H1 (cell line): Measurements from ENCODE around the gene ZNF74. TPM values are rescaled to one million over a fixed set of nuclear protein-coding genes. Genes with fewer than 3 reads are reported as not detected.

Source experiments
- CTCF ChIA-PET: fragments of 300-600 bp; sonication (Branson Sonifier 250); formaldehyde crosslinking; loops from one replicate; lab custom pipeline; 2021; ENCODE audit not compliant: partially characterized antibody; lab: Charles Lee
- POLR2A ChIA-PET: fragments of 300-600 bp; sonication (Branson Sonifier 250); formaldehyde crosslinking; loops from one replicate; lab custom pipeline; 2021; ENCODE audit warnings: inconsistent platforms; ENCODE audit not compliant: partially characterized antibody; lab: Charles Lee
- DNase-seq, 2 experiments: peaks; one replicate each; pipeline versions ENCODE4 v3.0.0 to v3.0.0-alpha.2; 2010 to 2022; ENCODE audit warnings: low spot score in 2 of 2, low read depth in 1 of 2, mixed read lengths in 1 of 2
- FAIRE-seq: peaks from 2 replicates; lab custom pipeline; 2011; peaks lifted over from hg19 to GRCh38; lab: Jason Lieb, UNC
- H2AFZ ChIP-seq: 2 replicates; pipeline ENCODE4 v1.8.1; 2012; ENCODE audit warnings: low read length, inconsistent platforms
- H2AK5ac ChIP-seq: 2 replicates; pipeline ENCODE4 v1.6.1; 2013; ENCODE audit warnings: low read depth, low read length
- H2BK120ac ChIP-seq: replicated peaks from 2 replicates; pipeline ENCODE3; 2013; ENCODE audit warnings: low read depth, low read length, inconsistent platforms
- H2BK12ac ChIP-seq: 2 replicates; pipeline ENCODE4 v1.6.1; 2013; ENCODE audit warnings: low read depth, low read length
- H2BK15ac ChIP-seq: 2 replicates; pipeline ENCODE4 v1.6.1; 2013; ENCODE audit warnings: low read length
- H2BK20ac ChIP-seq: 2 replicates; pipeline ENCODE4 v1.6.1; 2013; ENCODE audit warnings: low read length
- H2BK5ac ChIP-seq: 2 replicates; pipeline ENCODE4 v1.6.1; 2013; ENCODE audit warnings: low read depth, low read length
- H3K14ac ChIP-seq: 2 replicates; pipeline ENCODE4 v1.6.1; 2013; ENCODE audit warnings: inconsistent platforms; ENCODE audit not compliant: insufficient read length
- H3K18ac ChIP-seq: 2 replicates; pipeline ENCODE4 v1.6.1; 2013; ENCODE audit warnings: low read length; ENCODE audit errors: extremely low read depth
- H3K23ac ChIP-seq: 2 replicates; pipeline ENCODE4 v1.6.1; 2013; ENCODE audit warnings: inconsistent platforms; ENCODE audit not compliant: insufficient read length
- H3K23me2 ChIP-seq: 2 replicates; pipeline ENCODE4 v1.6.1; 2013; ENCODE audit warnings: low read depth, low read length
- H3K27ac ChIP-seq: 2 replicates; pipeline ENCODE4 v1.6.1; 2011; ENCODE audit warnings: low read depth, low read length, inconsistent platforms
- H3K27me3 ChIP-seq, 4 experiments: replicated peaks in 1 of 4; 1 replicate in 1 of 4; 2 replicates in 3 of 4; pipeline versions ENCODE4 v1.6.1 to v1.8.1; 2011 to 2013; ENCODE audit warnings: low read length in 3 of 4, mild to moderate bottlenecking in 3 of 4, inconsistent platforms in 2 of 4, mixed read lengths in 2 of 4, moderate library complexity in 1 of 4; ENCODE audit not compliant: control insufficient read depth in 3 of 4, insufficient read depth in 3 of 4; ENCODE audit errors: extremely low read depth in 1 of 4
- H3K36me3 ChIP-seq, 4 experiments: 2 replicates each; pipeline versions ENCODE4 v1.6.1 to v1.8.1; 2011 to 2013; ENCODE audit warnings: mild to moderate bottlenecking in 4 of 4, low read length in 3 of 4, moderate library complexity in 2 of 4, control low read depth in 1 of 4, inconsistent platforms in 1 of 4; ENCODE audit not compliant: insufficient read depth in 4 of 4, control insufficient read depth in 2 of 4
- H3K4ac ChIP-seq: replicated peaks from 2 replicates; pipeline ENCODE3; 2013; ENCODE audit warnings: low read length, low read depth, mixed read lengths, inconsistent platforms; ENCODE audit not compliant: insufficient read length
- H3K4me1 ChIP-seq, 4 experiments: replicated peaks in 1 of 4; 1 replicate in 1 of 4; 2 replicates in 3 of 4; pipeline versions ENCODE4 v1.6.1 to v1.8.1; 2011 to 2013; ENCODE audit warnings: low read length in 3 of 4, inconsistent platforms in 2 of 4, mixed read lengths in 1 of 4; ENCODE audit not compliant: insufficient read depth in 4 of 4, control insufficient read depth in 3 of 4
- H3K4me2 ChIP-seq, 2 experiments: 2 replicates each; pipeline versions ENCODE4 v1.6.1 to v1.8.1; 2011 to 2013; ENCODE audit warnings: low read depth in 2 of 2, low read length in 2 of 2, control low read depth in 1 of 2, inconsistent platforms in 1 of 2, mild to moderate bottlenecking in 1 of 2; ENCODE audit not compliant: insufficient read depth in 1 of 2
- H3K4me3 ChIP-seq, 4 experiments: fragments of 200-600, 300-600 bp in 1 of 4; sonication (generic), shearing (Covaris generic), sonication (Bioruptor Twin) in 1 of 4; 2 replicates each; pipeline versions ENCODE4 v1.5.1 to v1.8.1; 2011 to 2016; ENCODE audit warnings: low read length in 4 of 4, low read depth in 3 of 4, control low read depth in 2 of 4, inconsistent platforms in 2 of 4, mild to moderate bottlenecking in 2 of 4, mixed read lengths in 1 of 4, moderate library complexity in 1 of 4; ENCODE audit not compliant: insufficient read depth in 2 of 4; ENCODE audit errors: extremely low read depth in 1 of 4
- H3K56ac ChIP-seq: replicated peaks from 2 replicates; pipeline ENCODE3; 2013; ENCODE audit warnings: low read depth, mild to moderate bottlenecking, mixed read lengths, low read length, inconsistent platforms; ENCODE audit not compliant: insufficient read length
- H3K79me1 ChIP-seq: 2 replicates; pipeline ENCODE4 v1.6.1; 2013; ENCODE audit warnings: low read depth, low read length, control low read depth
- H3K79me2 ChIP-seq, 2 experiments: 2 replicates each; pipeline versions ENCODE4 v1.6.1 to v1.8.1; 2012 to 2013; ENCODE audit warnings: low read length in 2 of 2, mild to moderate bottlenecking in 2 of 2, inconsistent platforms in 1 of 2; ENCODE audit not compliant: insufficient read depth in 2 of 2, control insufficient read depth in 1 of 2
- H3K9ac ChIP-seq, 4 experiments: replicated peaks in 1 of 4; 1 replicate in 1 of 4; 2 replicates in 3 of 4; pipeline versions ENCODE4 v1.6.1 to v1.8.1; 2011 to 2013; ENCODE audit warnings: low read depth in 3 of 4, low read length in 3 of 4, control low read depth in 2 of 4, mild to moderate bottlenecking in 2 of 4, moderate library complexity in 2 of 4, inconsistent platforms in 1 of 4; ENCODE audit errors: extremely low read depth in 1 of 4
- H3K9me3 ChIP-seq, 2 experiments: 2 replicates each; pipeline versions ENCODE4 v1.6.1 to v1.8.1; 2012 to 2013; ENCODE audit warnings: mild to moderate bottlenecking in 2 of 2, moderate library complexity in 2 of 2, control low read depth in 1 of 2, inconsistent platforms in 1 of 2, low read depth in 1 of 2, low read length in 1 of 2, mixed read lengths in 1 of 2; ENCODE audit not compliant: insufficient read depth in 2 of 2
- H4K20me1 ChIP-seq, 2 experiments: replicated peaks in 1 of 2; 2 replicates each; pipeline versions ENCODE3 to v1.8.1; 2011 to 2013; ENCODE audit warnings: inconsistent platforms in 2 of 2, low read length in 2 of 2, mild to moderate bottlenecking in 1 of 2; ENCODE audit not compliant: insufficient read depth in 2 of 2, control insufficient read depth in 1 of 2
- H4K5ac ChIP-seq: 2 replicates; pipeline ENCODE4 v1.6.1; 2013; ENCODE audit warnings: low read length, low read depth, mixed read lengths, inconsistent platforms; ENCODE audit not compliant: insufficient read length
- H4K8ac ChIP-seq: 2 replicates; pipeline ENCODE4 v1.8.0; 2013; ENCODE audit warnings: mild to moderate bottlenecking, moderate library complexity, low read length, inconsistent platforms; ENCODE audit not compliant: insufficient read depth; ENCODE audit errors: extremely low read depth
- H4K91ac ChIP-seq: replicated peaks from 2 replicates; pipeline ENCODE3; 2013; ENCODE audit warnings: low read length, mixed read lengths, inconsistent platforms; ENCODE audit not compliant: insufficient read length
- CTBP2 ChIP-seq: IDR thresholded peaks from 2 replicates; pipeline ENCODE4 v1.7.0; 2011; ENCODE audit warnings: borderline replicate concordance, mild to moderate bottlenecking, moderate library complexity, mixed read lengths, low read length; ENCODE audit not compliant: insufficient read depth, insufficient read length
- EP300 ChIP-seq, 2 experiments: IDR thresholded peaks; 1 replicate in 1 of 2; 2 replicates in 1 of 2; pipeline ENCODE4 v1.6.1; 2011 to 2012; ENCODE audit warnings: low read depth in 2 of 2, low read length in 2 of 2, mild to moderate bottlenecking in 2 of 2, borderline replicate concordance in 1 of 2, inconsistent platforms in 1 of 2, moderate library complexity in 1 of 2
- GTF2F1 ChIP-seq: IDR thresholded peaks from 2 replicates; pipeline ENCODE4 v1.6.1; 2012; ENCODE audit warnings: low read depth, low read length, improper control_type of control experiment, borderline replicate concordance
- KDM1A ChIP-seq: fragments of 200-600, 300-600 bp; sonication (generic); IDR thresholded peaks from 2 replicates; pipeline ENCODE4 v1.7.1; 2016; ENCODE audit warnings: mild to moderate bottlenecking, low read length, borderline replicate concordance
- POLR2A ChIP-seq, 2 experiments: IDR thresholded peaks; 1 replicate in 1 of 2; 2 replicates in 1 of 2; pipeline ENCODE4 v1.6.1; 2011; ENCODE audit warnings: low read depth in 2 of 2, low read length in 2 of 2, mild to moderate bottlenecking in 2 of 2; ENCODE audit errors: control extremely low read depth in 1 of 2
- SUZ12 ChIP-seq: fragments of 200-600 bp; sonication (generic); IDR thresholded peaks from 2 replicates; pipeline ENCODE4 v1.6.1; 2012; ENCODE audit warnings: mild to moderate bottlenecking, inconsistent platforms, low read length, moderate library complexity, mixed read lengths
- TEAD4 ChIP-seq: IDR thresholded peaks from 2 replicates; pipeline ENCODE4 v1.6.1; 2012; ENCODE audit warnings: low read depth, low read length, inconsistent platforms, mixed read lengths
- WGBS, 2 experiments: shearing (Covaris generic) in 1 of 2; methylation state at CpG; one replicate each; pipeline versions ENCODE4 v1.1.6 to v1.1.7; 2013 to 2015; ENCODE audit warnings: low lambda C conversion rate in 2 of 2, mixed read lengths in 2 of 2, inconsistent platforms in 1 of 2, low coverage in 1 of 2, missing lambda C conversion rate in 1 of 2; ENCODE audit not compliant: insufficient replicate concordance in 2 of 2, insufficient coverage in 1 of 2, insufficient read length in 1 of 2; ENCODE audit errors: extremely low coverage in 1 of 2, missing lambda C conversion rate in 1 of 2; 5-methylcytosine and 5-hydroxymethylcytosine counted together
- polyA plus RNA-seq, 7 experiments: library from polyadenylated mRNA; depleted of rRNA in 3 of 7; stranded (reverse) in 5 of 7; unstranded in 2 of 7; fragments of >200 nt in 5 of 7; fragments of 200-250 nt in 2 of 7; gene quantifications; 1 replicate in 5 of 7; 2 replicates in 1 of 7; 4 replicates in 1 of 7; pipeline versions ENCODE4 v1.2.1 to v1.2.3, GENCODE V29; 2011 to 2013; ENCODE audit warnings: missing spikeins in 2 of 7, mixed read lengths in 2 of 7
- total RNA-seq: library from RNA; stranded (reverse); fragmentation: NEBNext Ultra II Directional; extraction: Animal tissue kit (Norgen Biotek cat#: 25700); gene quantifications from 2 replicates; pipeline ENCODE4 v1.2.1, GENCODE V29; 2021

The ZNF74 gene
- total and polyA plus RNA-seq, 2 of the 8 experiments (the other 6 are each of a cell fraction or from before 2014, with no cell fraction given), result 29.7 to 45.7 TPM

- ChIA-PET CTCF (interaction anchor here (0.8 kb wide), 1 partner anchor 30 kb away, joined by 4 read pairs; no protein-coding TSS in a partner anchor), POLR2A (interaction anchor here (0.8 to 1.5 kb wide), 2 partner anchors 11 to 12 kb away, joined by 3 to 4 read pairs; no protein-coding TSS in a partner anchor)
- no peak overlapping the region for H3K18ac ChIP-seq
- H3K4ac ChIP-seq, result no peak overlapping the region
- no peak overlapping the region for H2BK15ac ChIP-seq
- FAIRE-seq (no peak), DNase-seq (peak in 1 of 2 experiments; percentile 72)
- H3K9me3 ChIP-seq, result no peaks in the 10 kb centered on the region
- H4K91ac ChIP-seq, result no peak overlapping the region
- peaks cover 0 to 16% (median 7%) of the 10 kb centered on the region in 4 experiments; a peak in 5 of 7 replicates for H3K4me1 ChIP-seq
- no peak overlapping the region for H2BK5ac ChIP-seq
- no peak overlapping the region for H3K14ac ChIP-seq
- H3K79me2 ChIP-seq, result no peaks in the 10 kb centered on the region
- H4K8ac ChIP-seq, result no peak overlapping the region
- 2% methylated on average over 28 of the region's 56 CpGs; no CpG with 5 or more reads in 1 of the 2 experiments for WGBS, 2 experiments
- no peak overlapping the region for H2BK20ac ChIP-seq
- H3K23ac ChIP-seq, result no peak overlapping the region
- no peak overlapping the region for H3K56ac ChIP-seq
- no peak overlapping the region for H3K27ac ChIP-seq
- peak overlapping the region; percentile 44 to 78 (median 52) for H3K4me3 ChIP-seq
- H3K9ac ChIP-seq, result no peak overlapping the region
- peaks cover 0 to 3% (median 0%) of the 10 kb centered on the region in 4 experiments; a peak in 1 of 8 replicates for H3K36me3 ChIP-seq
- H2AFZ ChIP-seq, result no peak overlapping the region
- peaks cover 20 to 76% (median 63%) of the 10 kb centered on the region in 4 experiments for H3K27me3 ChIP-seq
- H2AK5ac ChIP-seq, result no peak overlapping the region
- H4K5ac ChIP-seq, result no peak overlapping the region
- H2BK12ac ChIP-seq, result no peak overlapping the region
- peaks cover 17% of the 10 kb centered on the region; the same call in 1 of the 2 replicates for H3K23me2 ChIP-seq
- H4K20me1 ChIP-seq, result peaks cover 16 to 33% of the 10 kb centered on the region in 2 experiments
- no peak overlapping the region for H2BK120ac ChIP-seq
- H3K4me2 ChIP-seq, result peak overlapping the region; percentile 86 to 90
- H3K79me1 ChIP-seq, result peaks cover 2% of the 10 kb centered on the region; the same call in 1 of the 2 replicates
- TF ChIP-seq SUZ12, result peak; percentile 79
- no peak for TF ChIP-seq GTF2F1
- TF ChIP-seq EP300 (IDR thresholded peaks at IDR 0.05; ENCODE audit: borderline replicate concordance in 1 of 2, low read depth in 2 of 2, low read length in 2 of 2), result 0 out of 3 replicates have a peak, but pooled peaks of 1 of the 2 experiments have one; percentile 22
- TF ChIP-seq TEAD4, result peak; percentile 64; the same call in 1 of the 2 replicates
- no peak for TF ChIP-seq POLR2A (IDR thresholded peaks at IDR 0.05; ENCODE audit: control extremely low read depth in 1 of 2, low read depth in 2 of 2, low read length in 2 of 2)
- TF ChIP-seq KDM1A, result no peak
- TF ChIP-seq CTBP2, result no peak
- TF ChIP-seq, all 59 proteins: peak for 3
Observed at GRCh38 chr22:20436307-20436767, 42.4 kb downstream of the ZNF74 start.
